ENCODE data around the gene MRGPRE.
"Not testable (repeated sequence)": the region's sequence is repeated elsewhere in the genome, so short reads cannot be mapped to it uniquely, and the experiment has no call there.

DNA sequence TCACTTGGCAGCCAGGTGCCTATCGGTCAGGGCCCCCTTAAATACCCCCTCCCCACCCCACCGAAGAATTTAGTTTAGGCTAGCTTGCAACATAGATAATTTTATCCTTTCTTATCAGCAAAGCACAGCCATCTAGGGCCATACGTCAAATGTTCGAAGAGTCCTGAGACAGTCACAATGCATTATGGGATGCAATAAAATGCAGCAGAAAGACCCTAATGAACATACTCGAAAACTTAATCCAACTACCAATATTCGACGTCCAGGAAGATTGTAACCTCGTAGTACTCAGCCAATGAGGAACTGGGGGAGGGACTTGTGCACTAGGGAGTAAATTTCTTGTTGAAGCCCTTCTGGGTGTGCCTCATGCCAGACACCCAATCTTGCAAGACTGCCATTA is 29.6 kb upstream of the MRGPRE start:
- not testable (repeated sequence) for TF ChIP-seq CTCF, POLR2AphosphoS5, POLR2A (IDR thresholded peaks at IDR 0.05)

Data from suprapubic skin (tissue), 4 donors.